ENCODE data around the gene PARP12. TPM values are rescaled to one million over a fixed set of nuclear protein-coding genes. Genes with fewer than 3 reads are reported as not detected.

The PARP12 gene
- total and polyA plus RNA-seq, 8 donors = 29.4 to 68.2 (median 33.5) TPM

DNA sequence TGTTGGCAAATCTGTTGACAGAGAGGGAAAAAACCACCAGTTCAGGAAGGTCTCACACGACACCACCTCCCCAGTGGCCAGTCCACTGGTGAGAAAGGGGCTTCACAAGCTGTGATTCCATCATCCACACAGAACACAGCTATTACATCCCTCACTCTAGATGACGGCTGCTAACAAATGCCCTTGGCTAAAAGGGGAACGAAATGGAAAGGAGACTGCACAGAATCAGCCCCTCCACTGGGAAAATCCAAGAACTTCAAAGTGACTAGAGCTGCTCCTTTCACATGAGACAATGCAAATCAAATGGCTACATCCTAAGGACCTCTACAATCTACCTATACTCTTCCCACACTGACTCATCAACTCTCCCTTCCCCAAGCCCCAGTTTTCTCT lies 5.6 kb downstream of the PARP12 start:
- DNase-seq (no peak), ATAC-seq (no peak)
- Histone ChIP-seq H3K36me3 (peaks cover 0 to 46% of the 10 kb centered on the region in 2 donors), H3K27me3 (no peaks in the 10 kb centered on the region), H3K4me3 (no peak overlapping the region), H3K4me1 (peaks cover 9 to 52% of the 10 kb centered on the region in 2 donors), H3K9me3 (no peaks in the 10 kb centered on the region), H3K27ac (peak overlapping the region; percentile 24 to 31)
- intact Hi-C loops (cut with DNase I) = no loop called here
- TF ChIP-seq, protein P1, sequence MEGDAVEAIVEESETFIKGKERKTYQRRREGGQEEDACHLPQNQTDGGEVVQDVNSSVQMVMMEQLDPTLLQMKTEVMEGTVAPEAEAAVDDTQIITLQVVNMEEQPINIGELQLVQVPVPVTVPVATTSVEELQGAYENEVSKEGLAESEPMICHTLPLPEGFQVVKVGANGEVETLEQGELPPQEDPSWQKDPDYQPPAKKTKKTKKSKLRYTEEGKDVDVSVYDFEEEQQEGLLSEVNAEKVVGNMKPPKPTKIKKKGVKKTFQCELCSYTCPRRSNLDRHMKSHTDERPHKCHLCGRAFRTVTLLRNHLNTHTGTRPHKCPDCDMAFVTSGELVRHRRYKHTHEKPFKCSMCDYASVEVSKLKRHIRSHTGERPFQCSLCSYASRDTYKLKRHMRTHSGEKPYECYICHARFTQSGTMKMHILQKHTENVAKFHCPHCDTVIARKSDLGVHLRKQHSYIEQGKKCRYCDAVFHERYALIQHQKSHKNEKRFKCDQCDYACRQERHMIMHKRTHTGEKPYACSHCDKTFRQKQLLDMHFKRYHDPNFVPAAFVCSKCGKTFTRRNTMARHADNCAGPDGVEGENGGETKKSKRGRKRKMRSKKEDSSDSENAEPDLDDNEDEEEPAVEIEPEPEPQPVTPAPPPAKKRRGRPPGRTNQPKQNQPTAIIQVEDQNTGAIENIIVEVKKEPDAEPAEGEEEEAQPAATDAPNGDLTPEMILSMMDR (IDR thresholded peaks at IDR 0.05) = no peak

GRCh38 chr7:140056431-140057142 lies 6.2 kb downstream of the PARP12 start:
- no peaks in the 10 kb centered on the region for H3K27me3 ChIP-seq
- no peaks in the 10 kb centered on the region for H3K9me3 ChIP-seq
- H3K4me1 ChIP-seq = peaks cover 9 to 46% of the 10 kb centered on the region in 2 donors
- TF ChIP-seq, protein P1 (IDR thresholded peaks at IDR 0.05) = no peak
- intact Hi-C loops (cut with DNase I) = no loop called here
- peaks cover 0 to 52% of the 10 kb centered on the region in 2 donors for H3K36me3 ChIP-seq
- ATAC-seq (no peak), DNase-seq (no peak)
- H3K27ac ChIP-seq = peak overlapping the region; percentile 24 to 31
- no peak overlapping the region for H3K4me3 ChIP-seq

DNA sequence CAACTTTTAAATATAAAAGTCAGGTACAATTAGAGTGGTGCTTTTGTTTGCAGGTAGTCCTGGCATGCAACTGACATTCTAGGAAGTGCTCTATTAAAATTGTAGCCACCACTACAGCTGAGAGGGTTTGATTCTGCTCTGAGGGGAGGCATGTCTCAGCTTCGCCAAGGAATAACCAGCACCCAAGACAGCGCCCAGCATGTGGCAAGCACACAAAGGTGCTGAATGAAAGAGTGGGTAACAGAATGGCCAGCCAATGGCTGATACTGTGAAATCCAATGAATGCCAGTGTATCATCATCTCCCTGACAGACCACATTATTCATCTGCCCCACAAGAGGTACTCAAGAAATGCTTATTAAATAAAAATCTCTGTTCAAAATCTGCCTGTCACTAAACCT lies 6.9 kb downstream of the PARP12 start:
- intact Hi-C loops (cut with DNase I) = no loop called here
- no peak for DNase-seq
- no peak overlapping the region for H3K4me3 ChIP-seq
- no peaks in the 10 kb centered on the region for H3K9me3 ChIP-seq
- no peaks in the 10 kb centered on the region for H3K27me3 ChIP-seq
- H3K36me3 ChIP-seq = peaks cover 0 to 53% of the 10 kb centered on the region in 2 donors
- H3K27ac ChIP-seq = no peak overlapping the region
- H3K4me1 ChIP-seq = peaks cover 3 to 39% of the 10 kb centered on the region in 2 donors
- TF ChIP-seq, protein P1 (IDR thresholded peaks at IDR 0.05) = no peak
- no peak for ATAC-seq

DNA sequence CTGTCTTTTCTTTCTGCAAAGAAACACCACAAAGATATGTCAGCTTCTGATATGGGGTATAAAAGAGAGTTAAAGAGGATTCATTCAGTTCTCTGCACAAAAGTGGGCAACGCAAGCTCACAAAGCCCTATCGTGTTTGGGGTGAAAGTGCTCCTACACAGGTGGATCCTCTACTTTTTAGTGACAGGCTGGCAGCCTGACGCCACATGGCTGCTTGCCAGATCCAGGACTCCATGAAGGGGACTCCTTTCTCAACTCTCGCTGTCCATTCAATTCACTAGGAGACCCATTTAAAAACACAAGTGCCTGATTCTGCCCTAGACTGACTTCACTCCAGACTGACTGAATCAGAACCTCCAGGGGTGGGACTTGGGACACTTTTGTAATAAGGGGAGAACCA lies 8.0 kb downstream of the PARP12 start:
- no peak overlapping the region for H3K4me3 ChIP-seq
- TF ChIP-seq, protein P1 (IDR thresholded peaks at IDR 0.05) = no peak
- ATAC-seq = no peak
- H3K4me1 ChIP-seq = peaks cover 0 to 29% of the 10 kb centered on the region in 2 donors
- H3K36me3 ChIP-seq = peaks cover 0 to 53% of the 10 kb centered on the region in 2 donors
- no peak for DNase-seq
- no peak overlapping the region for H3K27ac ChIP-seq
- intact Hi-C loops (cut with DNase I) = no loop called here
- no peaks in the 10 kb centered on the region for H3K9me3 ChIP-seq
- no peaks in the 10 kb centered on the region for H3K27me3 ChIP-seq

- no peak for DNase-seq
- intact Hi-C loops (cut with DNase I) = no loop called here
- peak overlapping the region in 1 of 2 donors; percentile 7 for H3K27ac ChIP-seq
- TF ChIP-seq, protein P1 (IDR thresholded peaks at IDR 0.05) = no peak
- H3K9me3 ChIP-seq = no peaks in the 10 kb centered on the region
- H3K36me3 ChIP-seq = peaks cover 0 to 53% of the 10 kb centered on the region in 2 donors
- peaks cover 0 to 29% of the 10 kb centered on the region in 2 donors for H3K4me1 ChIP-seq
- H3K27me3 ChIP-seq = no peaks in the 10 kb centered on the region
- ATAC-seq = no peak
- H3K4me3 ChIP-seq = no peak overlapping the region
Measured at GRCh38 chr7:140053812-140054539, 8.8 kb downstream of the PARP12 start.
